H1 (cell line): ENCODE measurements around the gene CACNA1D. TPM values are rescaled to one million over a fixed set of nuclear protein-coding genes. Genes with fewer than 3 reads are reported as not detected.
A peak's percentile ranks its signal among the peaks of the same experiment; 100 is the strongest.

Experiments
- GABPA ChIP-seq: IDR thresholded peaks from 2 replicates; pipeline ENCODE4 v1.6.1; 2011; ENCODE audit warnings: mild to moderate bottlenecking, low read length, moderate library complexity, borderline replicate concordance; ENCODE audit not compliant: insufficient read depth
- GTF2F1 ChIP-seq: IDR thresholded peaks from 2 replicates; pipeline ENCODE4 v1.6.1; 2012; ENCODE audit warnings: low read depth, low read length, improper control_type of control experiment, borderline replicate concordance
- MAFK ChIP-seq: IDR thresholded peaks from 2 replicates; pipeline ENCODE4 v1.6.1; 2012; ENCODE audit warnings: low read depth, mild to moderate bottlenecking, improper control_type of control experiment, low read length
- NANOG ChIP-seq: IDR thresholded peaks from 2 replicates; pipeline ENCODE4 v1.6.1; 2011; ENCODE audit warnings: low read length, low read depth, mild to moderate bottlenecking, inconsistent platforms; ENCODE audit not compliant: insufficient read depth, poor library complexity, severe bottlenecking
- POLR2AphosphoS5 ChIP-seq: IDR thresholded peaks from 2 replicates; pipeline ENCODE4 v1.6.1; 2011; ENCODE audit warnings: low read depth, low read length
- RAD21 ChIP-seq, 2 experiments: IDR thresholded peaks in 1 of 2; conservative IDR thresholded peaks in 1 of 2; 2 replicates each; pipeline ENCODE4 v1.6.1; 2011; ENCODE audit warnings: low read depth in 2 of 2, low read length in 2 of 2, improper control_type of control experiment in 1 of 2, inconsistent platforms in 1 of 2, mild to moderate bottlenecking in 1 of 2, moderate library complexity in 1 of 2
- SP1 ChIP-seq: IDR thresholded peaks from 2 replicates; pipeline ENCODE4 v1.6.1; 2011; ENCODE audit warnings: low read depth, low read length
- TAF7 ChIP-seq: optimal IDR thresholded peaks from 2 replicates; pipeline ENCODE3; 2011; ENCODE audit warnings: low read depth, mild to moderate bottlenecking, inconsistent platforms, low read length, moderate library complexity, borderline replicate concordance
- polyA plus RNA-seq, 7 experiments: library from polyadenylated mRNA; depleted of rRNA in 3 of 7; stranded (reverse) in 5 of 7; unstranded in 2 of 7; fragments of >200 nt in 5 of 7; fragments of 200-250 nt in 2 of 7; gene quantifications; 1 replicate in 5 of 7; 2 replicates in 1 of 7; 4 replicates in 1 of 7; pipeline versions ENCODE4 v1.2.1 to v1.2.3, GENCODE V29; 2011 to 2013; ENCODE audit warnings: missing spikeins in 2 of 7, mixed read lengths in 2 of 7
- total RNA-seq: library from RNA; stranded (reverse); fragmentation: NEBNext Ultra II Directional; extraction: Animal tissue kit (Norgen Biotek cat#: 25700); gene quantifications from 2 replicates; pipeline ENCODE4 v1.2.1, GENCODE V29; 2021
- TF ChIP-seq, protein P1 (sequence below): fragments of 300-600 bp; sonication (generic); IDR thresholded peaks from 2 replicates; pipeline ENCODE4 v1.7.1; 2012; ENCODE audit warnings: low read length, moderate library complexity, mild to moderate bottlenecking, inconsistent platforms; ENCODE audit not compliant: insufficient replicate concordance

Gene CACNA1D
- total and polyA plus RNA-seq, 2 of the 8 experiments (the other 6 are each of a cell fraction or from before 2014, with no cell fraction given) = 2.0 to 2.9 TPM

- TF ChIP-seq, protein P1, sequence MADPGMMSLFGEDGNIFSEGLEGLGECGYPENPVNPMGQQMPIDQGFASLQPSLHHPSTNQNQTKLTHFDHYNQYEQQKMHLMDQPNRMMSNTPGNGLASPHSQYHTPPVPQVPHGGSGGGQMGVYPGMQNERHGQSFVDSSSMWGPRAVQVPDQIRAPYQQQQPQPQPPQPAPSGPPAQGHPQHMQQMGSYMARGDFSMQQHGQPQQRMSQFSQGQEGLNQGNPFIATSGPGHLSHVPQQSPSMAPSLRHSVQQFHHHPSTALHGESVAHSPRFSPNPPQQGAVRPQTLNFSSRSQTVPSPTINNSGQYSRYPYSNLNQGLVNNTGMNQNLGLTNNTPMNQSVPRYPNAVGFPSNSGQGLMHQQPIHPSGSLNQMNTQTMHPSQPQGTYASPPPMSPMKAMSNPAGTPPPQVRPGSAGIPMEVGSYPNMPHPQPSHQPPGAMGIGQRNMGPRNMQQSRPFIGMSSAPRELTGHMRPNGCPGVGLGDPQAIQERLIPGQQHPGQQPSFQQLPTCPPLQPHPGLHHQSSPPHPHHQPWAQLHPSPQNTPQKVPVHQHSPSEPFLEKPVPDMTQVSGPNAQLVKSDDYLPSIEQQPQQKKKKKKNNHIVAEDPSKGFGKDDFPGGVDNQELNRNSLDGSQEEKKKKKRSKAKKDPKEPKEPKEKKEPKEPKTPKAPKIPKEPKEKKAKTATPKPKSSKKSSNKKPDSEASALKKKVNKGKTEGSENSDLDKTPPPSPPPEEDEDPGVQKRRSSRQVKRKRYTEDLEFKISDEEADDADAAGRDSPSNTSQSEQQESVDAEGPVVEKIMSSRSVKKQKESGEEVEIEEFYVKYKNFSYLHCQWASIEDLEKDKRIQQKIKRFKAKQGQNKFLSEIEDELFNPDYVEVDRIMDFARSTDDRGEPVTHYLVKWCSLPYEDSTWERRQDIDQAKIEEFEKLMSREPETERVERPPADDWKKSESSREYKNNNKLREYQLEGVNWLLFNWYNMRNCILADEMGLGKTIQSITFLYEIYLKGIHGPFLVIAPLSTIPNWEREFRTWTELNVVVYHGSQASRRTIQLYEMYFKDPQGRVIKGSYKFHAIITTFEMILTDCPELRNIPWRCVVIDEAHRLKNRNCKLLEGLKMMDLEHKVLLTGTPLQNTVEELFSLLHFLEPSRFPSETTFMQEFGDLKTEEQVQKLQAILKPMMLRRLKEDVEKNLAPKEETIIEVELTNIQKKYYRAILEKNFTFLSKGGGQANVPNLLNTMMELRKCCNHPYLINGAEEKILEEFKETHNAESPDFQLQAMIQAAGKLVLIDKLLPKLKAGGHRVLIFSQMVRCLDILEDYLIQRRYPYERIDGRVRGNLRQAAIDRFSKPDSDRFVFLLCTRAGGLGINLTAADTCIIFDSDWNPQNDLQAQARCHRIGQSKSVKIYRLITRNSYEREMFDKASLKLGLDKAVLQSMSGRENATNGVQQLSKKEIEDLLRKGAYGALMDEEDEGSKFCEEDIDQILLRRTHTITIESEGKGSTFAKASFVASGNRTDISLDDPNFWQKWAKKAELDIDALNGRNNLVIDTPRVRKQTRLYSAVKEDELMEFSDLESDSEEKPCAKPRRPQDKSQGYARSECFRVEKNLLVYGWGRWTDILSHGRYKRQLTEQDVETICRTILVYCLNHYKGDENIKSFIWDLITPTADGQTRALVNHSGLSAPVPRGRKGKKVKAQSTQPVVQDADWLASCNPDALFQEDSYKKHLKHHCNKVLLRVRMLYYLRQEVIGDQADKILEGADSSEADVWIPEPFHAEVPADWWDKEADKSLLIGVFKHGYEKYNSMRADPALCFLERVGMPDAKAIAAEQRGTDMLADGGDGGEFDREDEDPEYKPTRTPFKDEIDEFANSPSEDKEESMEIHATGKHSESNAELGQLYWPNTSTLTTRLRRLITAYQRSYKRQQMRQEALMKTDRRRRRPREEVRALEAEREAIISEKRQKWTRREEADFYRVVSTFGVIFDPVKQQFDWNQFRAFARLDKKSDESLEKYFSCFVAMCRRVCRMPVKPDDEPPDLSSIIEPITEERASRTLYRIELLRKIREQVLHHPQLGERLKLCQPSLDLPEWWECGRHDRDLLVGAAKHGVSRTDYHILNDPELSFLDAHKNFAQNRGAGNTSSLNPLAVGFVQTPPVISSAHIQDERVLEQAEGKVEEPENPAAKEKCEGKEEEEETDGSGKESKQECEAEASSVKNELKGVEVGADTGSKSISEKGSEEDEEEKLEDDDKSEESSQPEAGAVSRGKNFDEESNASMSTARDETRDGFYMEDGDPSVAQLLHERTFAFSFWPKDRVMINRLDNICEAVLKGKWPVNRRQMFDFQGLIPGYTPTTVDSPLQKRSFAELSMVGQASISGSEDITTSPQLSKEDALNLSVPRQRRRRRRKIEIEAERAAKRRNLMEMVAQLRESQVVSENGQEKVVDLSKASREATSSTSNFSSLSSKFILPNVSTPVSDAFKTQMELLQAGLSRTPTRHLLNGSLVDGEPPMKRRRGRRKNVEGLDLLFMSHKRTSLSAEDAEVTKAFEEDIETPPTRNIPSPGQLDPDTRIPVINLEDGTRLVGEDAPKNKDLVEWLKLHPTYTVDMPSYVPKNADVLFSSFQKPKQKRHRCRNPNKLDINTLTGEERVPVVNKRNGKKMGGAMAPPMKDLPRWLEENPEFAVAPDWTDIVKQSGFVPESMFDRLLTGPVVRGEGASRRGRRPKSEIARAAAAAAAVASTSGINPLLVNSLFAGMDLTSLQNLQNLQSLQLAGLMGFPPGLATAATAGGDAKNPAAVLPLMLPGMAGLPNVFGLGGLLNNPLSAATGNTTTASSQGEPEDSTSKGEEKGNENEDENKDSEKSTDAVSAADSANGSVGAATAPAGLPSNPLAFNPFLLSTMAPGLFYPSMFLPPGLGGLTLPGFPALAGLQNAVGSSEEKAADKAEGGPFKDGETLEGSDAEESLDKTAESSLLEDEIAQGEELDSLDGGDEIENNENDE = no peak
- TF ChIP-seq POLR2AphosphoS5 (no peak), TAF7 (no peak), RAD21 (IDR thresholded peaks at IDR 0.05 in 1 of 2, conservative IDR thresholded peaks at IDR 0.05 in 1 of 2; ENCODE audit: low read depth in 2 of 2, low read length in 2 of 2) (peak in 1 of 2 experiments; percentile 34; a peak in 2 of 4 replicates), GABPA (no peak), MAFK (no peak), GTF2F1 (no peak), NANOG (no peak), SP1 (no peak)
Observed at GRCh38 chr3:53493963-53494791, at the start of gene CACNA1D (continued).
